Measurements from ENCODE around the gene SYTL1. TPM values are rescaled to one million over a fixed set of nuclear protein-coding genes. Genes with fewer than 3 reads are reported as not detected.

SYTL1 gene
- total RNA-seq, 3 donors from 2014 or later (not counting 1 experiment from before 2014, with no cell fraction given), result 244 to 312 (median 273) TPM

DNA sequence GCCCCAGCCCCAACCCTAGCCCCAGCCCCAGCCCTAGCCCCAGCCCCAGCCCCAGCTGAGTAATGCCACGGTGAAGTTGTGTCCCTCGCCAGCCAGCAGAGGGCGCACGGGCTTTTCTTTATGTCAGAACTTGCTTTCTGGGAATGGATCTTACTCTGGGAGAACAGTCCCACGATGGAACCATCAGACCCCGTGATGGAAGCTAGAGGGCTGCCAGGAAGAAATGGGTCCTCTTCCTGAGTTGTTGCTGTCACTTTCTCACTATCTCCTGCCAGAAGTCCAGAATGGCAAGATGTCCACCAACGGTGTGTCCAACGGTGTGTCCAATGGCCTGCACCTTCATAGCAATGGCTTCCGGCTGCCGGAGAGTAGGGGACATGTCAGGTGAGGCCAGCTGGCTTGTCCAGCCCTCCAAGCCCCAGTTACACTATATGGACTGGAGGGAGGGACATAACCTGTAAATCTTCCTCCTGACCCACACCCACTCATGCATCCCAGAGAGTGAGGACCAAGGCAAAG lies 45.0 kb upstream of the SYTL1 start:
- H3K27me3 ChIP-seq (ENCODE audit: control insufficient read depth, insufficient read depth, low read length), result no peaks in the 10 kb centered on the region
- H3K27ac ChIP-seq (ENCODE audit: low read length), result no peak overlapping the region
- Mint-ChIP-seq H3K27ac (no peak overlapping the region), H3K27me3 (ENCODE audit: low read depth in 2 of 2) (no peaks in the 10 kb centered on the region), H3K4me3 (no peak overlapping the region), H3K9me3 (no peaks in the 10 kb centered on the region), H3K4me1 (peaks cover 6 to 7% of the 10 kb centered on the region in 2 donors), H3K36me3 (no peaks in the 10 kb centered on the region)
- H3K36me3 ChIP-seq (ENCODE audit: control insufficient read depth, insufficient read depth, low read length), result peaks cover 81% of the 10 kb centered on the region
- intact Hi-C loops (cut with micrococcal nuclease), result loop anchor here (2.0 kb wide), 1 partner anchor 366 kb away; no protein-coding TSS in a partner anchor
- H3K4me1 ChIP-seq (ENCODE audit: control insufficient read depth, insufficient read depth, low read length), result peaks cover 18% of the 10 kb centered on the region
- ATAC-seq (peak; percentile 50 to 64 (median 51)), DNase-seq (peak; percentile 58 to 79)
- WGBS (ENCODE audit: insufficient coverage), result 44% methylated on average over 10 of the region's 10 CpGs
- H3K9me3 ChIP-seq (ENCODE audit: control insufficient read depth, insufficient read depth, low read length), result no peaks in the 10 kb centered on the region
- no peak overlapping the region for H3K4me3 ChIP-seq (ENCODE audit: low read length)
- TF ChIP-seq, protein P1, sequence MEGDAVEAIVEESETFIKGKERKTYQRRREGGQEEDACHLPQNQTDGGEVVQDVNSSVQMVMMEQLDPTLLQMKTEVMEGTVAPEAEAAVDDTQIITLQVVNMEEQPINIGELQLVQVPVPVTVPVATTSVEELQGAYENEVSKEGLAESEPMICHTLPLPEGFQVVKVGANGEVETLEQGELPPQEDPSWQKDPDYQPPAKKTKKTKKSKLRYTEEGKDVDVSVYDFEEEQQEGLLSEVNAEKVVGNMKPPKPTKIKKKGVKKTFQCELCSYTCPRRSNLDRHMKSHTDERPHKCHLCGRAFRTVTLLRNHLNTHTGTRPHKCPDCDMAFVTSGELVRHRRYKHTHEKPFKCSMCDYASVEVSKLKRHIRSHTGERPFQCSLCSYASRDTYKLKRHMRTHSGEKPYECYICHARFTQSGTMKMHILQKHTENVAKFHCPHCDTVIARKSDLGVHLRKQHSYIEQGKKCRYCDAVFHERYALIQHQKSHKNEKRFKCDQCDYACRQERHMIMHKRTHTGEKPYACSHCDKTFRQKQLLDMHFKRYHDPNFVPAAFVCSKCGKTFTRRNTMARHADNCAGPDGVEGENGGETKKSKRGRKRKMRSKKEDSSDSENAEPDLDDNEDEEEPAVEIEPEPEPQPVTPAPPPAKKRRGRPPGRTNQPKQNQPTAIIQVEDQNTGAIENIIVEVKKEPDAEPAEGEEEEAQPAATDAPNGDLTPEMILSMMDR (IDR thresholded peaks at IDR 0.05), result peak; percentile 71

DNA sequence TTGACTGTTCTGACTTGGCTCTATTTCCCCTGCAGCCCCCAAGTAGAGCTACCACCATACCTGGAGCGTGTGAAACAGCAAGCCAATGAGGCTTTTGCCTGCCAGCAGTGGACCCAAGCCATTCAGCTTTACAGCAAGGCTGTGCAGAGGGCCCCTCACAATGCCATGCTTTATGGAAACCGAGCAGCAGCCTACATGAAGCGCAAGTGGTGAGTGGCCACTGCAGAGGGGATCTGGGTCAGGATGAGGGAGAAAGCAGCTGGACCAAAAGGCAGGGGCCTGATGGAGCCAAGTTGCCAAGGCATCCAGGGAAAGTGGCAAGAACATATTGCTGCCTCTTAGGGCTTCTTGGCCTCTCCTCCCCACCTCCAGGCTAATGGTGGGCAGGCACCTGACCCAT lies 43.9 kb upstream of the SYTL1 start:
- WGBS (ENCODE audit: insufficient coverage), result 97% methylated on average over 3 of the region's 3 CpGs
- Mint-ChIP-seq H3K4me1 (peaks cover 6 to 7% of the 10 kb centered on the region in 2 donors), H3K27me3 (ENCODE audit: low read depth in 2 of 2) (no peaks in the 10 kb centered on the region), H3K27ac (no peak overlapping the region), H3K4me3 (no peak overlapping the region), H3K9me3 (no peaks in the 10 kb centered on the region), H3K36me3 (no peaks in the 10 kb centered on the region)
- ATAC-seq (no peak), DNase-seq (no peak)
- no peak overlapping the region for H3K4me3 ChIP-seq (ENCODE audit: low read length)
- H3K4me1 ChIP-seq (ENCODE audit: control insufficient read depth, insufficient read depth, low read length), result peaks cover 18% of the 10 kb centered on the region
- TF ChIP-seq, protein P1 (IDR thresholded peaks at IDR 0.05), result no peak
- peaks cover 84% of the 10 kb centered on the region for H3K36me3 ChIP-seq (ENCODE audit: control insufficient read depth, insufficient read depth, low read length)
- H3K27me3 ChIP-seq (ENCODE audit: control insufficient read depth, insufficient read depth, low read length), result no peaks in the 10 kb centered on the region
- H3K9me3 ChIP-seq (ENCODE audit: control insufficient read depth, insufficient read depth, low read length), result no peaks in the 10 kb centered on the region
- intact Hi-C loops (cut with micrococcal nuclease), result loop anchor here (2.0 kb wide), 1 partner anchor 365 kb away; no protein-coding TSS in a partner anchor
- H3K27ac ChIP-seq (ENCODE audit: low read length), result no peak overlapping the region

DNA sequence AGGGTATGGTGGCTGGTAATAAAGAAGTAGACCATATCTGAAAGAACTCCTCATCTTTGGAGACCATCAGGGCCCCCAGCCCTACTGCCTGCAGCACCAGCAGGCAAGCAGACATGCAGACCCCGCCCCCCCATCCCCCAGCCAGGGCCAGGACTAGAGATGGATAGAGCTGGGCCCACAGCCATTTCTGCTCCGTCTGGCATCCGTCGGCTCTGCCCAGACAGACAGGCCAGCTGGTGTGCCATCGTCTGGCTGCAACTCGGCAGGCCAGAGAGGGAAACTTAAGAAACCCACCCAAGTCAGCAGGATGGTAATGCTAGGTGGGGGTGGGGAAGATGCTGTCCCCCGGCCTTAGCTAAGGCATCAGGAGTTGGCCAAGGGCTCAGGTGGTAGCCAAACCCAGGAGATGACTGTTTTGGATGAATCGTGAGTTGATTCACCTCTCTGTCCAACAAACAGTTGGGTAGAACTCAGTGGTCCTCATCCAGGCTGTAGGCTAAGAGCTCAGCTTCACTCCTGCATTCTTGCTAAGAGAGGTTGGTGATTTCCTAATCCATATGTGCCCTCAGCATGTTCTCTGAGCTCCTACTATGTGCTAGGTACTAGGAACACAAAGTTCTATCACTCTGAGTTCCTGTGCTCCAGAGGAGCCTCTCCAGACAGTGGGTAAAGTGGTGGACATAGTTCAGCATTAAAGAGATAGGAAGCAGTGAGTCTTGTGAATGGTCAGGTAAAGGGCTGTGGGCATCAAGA lies 43.0 kb upstream of the SYTL1 start:
- DNase-seq (no peak), ATAC-seq (no peak)
- Mint-ChIP-seq H3K4me1 (peaks cover 6 to 7% of the 10 kb centered on the region in 2 donors), H3K27me3 (ENCODE audit: low read depth in 2 of 2) (no peaks in the 10 kb centered on the region), H3K4me3 (no peak overlapping the region), H3K36me3 (no peaks in the 10 kb centered on the region), H3K9me3 (no peaks in the 10 kb centered on the region), H3K27ac (peak overlapping the region in 1 of 2 donors; percentile 21)
- Histone ChIP-seq H3K27me3 (ENCODE audit: control insufficient read depth, insufficient read depth, low read length) (no peaks in the 10 kb centered on the region), H3K9me3 (ENCODE audit: control insufficient read depth, insufficient read depth, low read length) (no peaks in the 10 kb centered on the region), H3K4me3 (ENCODE audit: low read length) (no peak overlapping the region), H3K36me3 (ENCODE audit: control insufficient read depth, insufficient read depth, low read length) (peaks cover 86% of the 10 kb centered on the region), H3K27ac (ENCODE audit: low read length) (no peak overlapping the region), H3K4me1 (ENCODE audit: control insufficient read depth, insufficient read depth, low read length) (peaks cover 18% of the 10 kb centered on the region)
- TF ChIP-seq, protein P1 (IDR thresholded peaks at IDR 0.05), result no peak
- 91% methylated on average over 8 of the region's 8 CpGs for WGBS (ENCODE audit: insufficient coverage)
- intact Hi-C loops (cut with micrococcal nuclease), result no loop called here
